Measurements from ENCODE around the gene POLR2L.

POLR2L gene

GRCh38 chr11:868394-868793 lies 26.1 kb upstream of the POLR2L start:
- DNase-seq, result no peak

GRCh38 chr11:867856-868358 lies 25.6 kb upstream of the POLR2L start:
- DNase-seq, result no peak

- DNase-seq, result no peak
Measured at GRCh38 chr11:866481-866880, 24.2 kb upstream of the POLR2L start.

GRCh38 chr11:865462-866430 lies 23.4 kb upstream of the POLR2L start:
- no peak for DNase-seq

GRCh38 chr11:864898-865297 lies 22.6 kb upstream of the POLR2L start:
- no peak for DNase-seq

GRCh38 chr11:863910-864827 lies 21.8 kb upstream of the POLR2L start:
- no peak for DNase-seq

- no peak for DNase-seq
Measured at GRCh38 chr11:863023-863909, 20.9 kb upstream of the POLR2L start.

GRCh38 chr11:862696-863022 lies 20.3 kb upstream of the POLR2L start:
- no peak for DNase-seq

- peak; percentile 45 for DNase-seq
Measured at GRCh38 chr11:862081-862661, 19.8 kb upstream of the POLR2L start.

GRCh38 chr11:861105-861479 lies 18.8 kb upstream of the POLR2L start:
- no peak for DNase-seq

GRCh38 chr11:860234-861104 lies 18.1 kb upstream of the POLR2L start:
- no peak for DNase-seq

- DNase-seq, result no peak
Measured at GRCh38 chr11:859394-860131, 17.2 kb upstream of the POLR2L start.

- no peak for DNase-seq
Measured at GRCh38 chr11:858762-859339, 16.5 kb upstream of the POLR2L start.

GRCh38 chr11:858053-858761 lies 15.9 kb upstream of the POLR2L start:
- DNase-seq, result no peak

GRCh38 chr11:856397-856796 lies 14.1 kb upstream of the POLR2L start:
- DNase-seq, result no peak

- DNase-seq, result no peak
Measured at GRCh38 chr11:855796-856195, 13.5 kb upstream of the POLR2L start.

GRCh38 chr11:855330-855674 lies 13.0 kb upstream of the POLR2L start:
- no peak for DNase-seq

GRCh38 chr11:854601-855329 lies 12.4 kb upstream of the POLR2L start:
- no peak for DNase-seq
